ENCODE measurements around the gene OPN1LW. TPM values are rescaled to one million over a fixed set of nuclear protein-coding genes. Genes with fewer than 3 reads are reported as not detected.
A peak's percentile ranks its signal among the peaks of the same experiment; 100 is the strongest.
"Not testable (repeated sequence)": the region's sequence is repeated elsewhere in the genome, so short reads cannot be mapped to it uniquely, and the experiment has no call there.

OPN1LW gene
- not detected for total RNA-seq

GRCh38 chrX:154144010-154144409 is at the start of gene OPN1LW:
OPN1LW (plus strand) TSS chrX:154144243; CDS start chrX:154144284, 41 bp downstream.
- intact Hi-C loops (cut with DNase I); H3K9me3 ChIP-seq; H3K27ac ChIP-seq (replicated peaks in 1 of 4); H3K4me1 ChIP-seq; H3K36me3 ChIP-seq; DNase-seq (ENCODE audit: extremely low spot score); H3K4me3 ChIP-seq; H3K27me3 ChIP-seq: not testable (repeated sequence)
- WGBS: 95% methylated on average over 9 of the region's 15 CpGs

- TF ChIP-seq CTCF (IDR thresholded peaks at IDR 0.05) (no peak), POLR2AphosphoS5 (IDR thresholded peaks at IDR 0.05) (no peak), POLR2A (IDR thresholded peaks at IDR 0.05; ENCODE audit: low read depth) (no peak), EP300 (IDR thresholded peaks at IDR 0.05) (no peak)
- Histone ChIP-seq H3K27me3 (no peaks in the 10 kb centered on the region), H3K27ac (replicated peaks in 1 of 4) (peak overlapping the region in 2 of 4 donors; percentile 98), H3K9me3 (no peaks in the 10 kb centered on the region), H3K4me1 (peaks cover 41 to 67% (median 54%) of the 10 kb centered on the region in 4 donors), H3K4me3 (peak overlapping the region; percentile 3 to 80 (median 46)), H3K36me3 (no peaks in the 10 kb centered on the region)
- WGBS: 52% methylated on average over 6 of the region's 6 CpGs
- intact Hi-C loops (cut with DNase I): no loop called here
- DNase-seq (ENCODE audit: extremely low spot score): no peak
Measured at GRCh38 chrX:154094833-154095232, 49.2 kb upstream of the OPN1LW start.

- H3K9me3 ChIP-seq: no peaks in the 10 kb centered on the region
- intact Hi-C loops (cut with DNase I): no loop called here
- H3K27ac ChIP-seq (replicated peaks in 1 of 4): peak overlapping the region; percentile 95 to 99 (median 98)
- no peaks in the 10 kb centered on the region for H3K36me3 ChIP-seq
- DNase-seq (ENCODE audit: extremely low spot score): no peak
- 52% methylated on average over 25 of the region's 31 CpGs for WGBS
- peak overlapping the region; percentile 77 to 88 (median 80) for H3K4me3 ChIP-seq
- H3K4me1 ChIP-seq: peaks cover 34 to 52% (median 46%) of the 10 kb centered on the region in 4 donors
- no peaks in the 10 kb centered on the region for H3K27me3 ChIP-seq
- TF ChIP-seq POLR2AphosphoS5 (IDR thresholded peaks at IDR 0.05) (no peak), POLR2A (IDR thresholded peaks at IDR 0.05; ENCODE audit: low read depth) (no peak), EP300 (IDR thresholded peaks at IDR 0.05) (no peak), CTCF (IDR thresholded peaks at IDR 0.05) (no peak)
Measured at GRCh38 chrX:154096140-154097002, 47.7 kb upstream of the OPN1LW start.

- intact Hi-C loops (cut with DNase I): no loop called here
- peak overlapping the region; percentile 77 to 88 (median 80) for H3K4me3 ChIP-seq
- peaks cover 26 to 45% (median 40%) of the 10 kb centered on the region in 4 donors for H3K4me1 ChIP-seq
- no peaks in the 10 kb centered on the region for H3K27me3 ChIP-seq
- no peak for TF ChIP-seq POLR2AphosphoS5 (IDR thresholded peaks at IDR 0.05)
- no peak for TF ChIP-seq POLR2A (IDR thresholded peaks at IDR 0.05; ENCODE audit: low read depth)
- no peak for TF ChIP-seq CTCF (IDR thresholded peaks at IDR 0.05)
- TF ChIP-seq EP300 (IDR thresholded peaks at IDR 0.05): no peak
- H3K27ac ChIP-seq (replicated peaks in 1 of 4): peak overlapping the region; percentile 95 to 99 (median 98)
- WGBS: 31% methylated on average over 40 of the region's 80 CpGs
- H3K36me3 ChIP-seq: no peaks in the 10 kb centered on the region
- H3K9me3 ChIP-seq: no peaks in the 10 kb centered on the region
- DNase-seq (ENCODE audit: extremely low spot score): no peak
Measured at GRCh38 chrX:154097003-154097588, 46.9 kb upstream of the OPN1LW start.
